GM19438 (cell line): Measurements from ENCODE around the gene SNX25.
"Not testable (repeated sequence)": the region's sequence is repeated elsewhere in the genome, so short reads cannot be mapped to it uniquely, and the experiment has no call there.

ENCODE experiments used
- ATAC-seq: cut with Tn5 transposase; IDR thresholded peaks from one replicate; pipeline ENCODE4 v1.9.1; 2021; ENCODE audit warnings: low read depth; ENCODE audit not compliant: unreplicated experiment

Gene SNX25

DNA sequence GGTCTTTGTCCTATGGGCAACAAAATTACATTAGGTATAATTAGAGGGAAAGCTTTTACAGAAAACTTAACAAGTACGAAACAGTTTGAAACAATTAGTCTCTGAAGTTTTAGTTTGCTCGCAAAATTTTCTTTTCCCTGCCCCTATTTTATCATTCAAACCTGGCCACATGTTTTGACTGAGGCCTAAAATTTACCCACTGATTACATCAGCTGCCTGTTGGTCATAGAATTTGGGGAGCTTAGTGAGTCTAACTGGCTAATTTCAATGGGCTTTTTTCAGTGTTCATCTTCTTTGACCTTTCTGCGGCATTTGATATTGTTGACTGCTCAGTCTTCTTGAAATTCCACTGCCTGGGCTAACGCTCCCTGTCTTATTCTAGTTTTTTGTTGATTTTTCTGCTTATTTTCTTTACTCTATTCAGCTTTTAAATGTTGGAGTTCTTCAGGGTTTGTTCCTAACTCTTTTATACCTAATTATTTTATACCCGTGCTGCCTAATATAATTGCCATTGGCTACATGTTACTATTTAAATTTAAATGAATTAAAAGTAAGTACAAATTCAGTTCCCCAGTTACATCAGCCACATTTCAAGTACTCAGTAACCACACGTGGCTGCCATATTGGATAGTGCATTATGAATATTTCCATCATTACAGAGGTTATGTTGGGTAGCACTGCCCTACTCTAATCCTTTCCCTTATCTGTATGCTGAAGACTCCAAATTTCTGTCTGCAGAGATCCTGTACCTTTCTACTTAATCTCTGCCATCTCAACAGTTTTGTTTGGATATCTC is 87.5 kb downstream of the SNX25 start:
- no peak for ATAC-seq

DNA sequence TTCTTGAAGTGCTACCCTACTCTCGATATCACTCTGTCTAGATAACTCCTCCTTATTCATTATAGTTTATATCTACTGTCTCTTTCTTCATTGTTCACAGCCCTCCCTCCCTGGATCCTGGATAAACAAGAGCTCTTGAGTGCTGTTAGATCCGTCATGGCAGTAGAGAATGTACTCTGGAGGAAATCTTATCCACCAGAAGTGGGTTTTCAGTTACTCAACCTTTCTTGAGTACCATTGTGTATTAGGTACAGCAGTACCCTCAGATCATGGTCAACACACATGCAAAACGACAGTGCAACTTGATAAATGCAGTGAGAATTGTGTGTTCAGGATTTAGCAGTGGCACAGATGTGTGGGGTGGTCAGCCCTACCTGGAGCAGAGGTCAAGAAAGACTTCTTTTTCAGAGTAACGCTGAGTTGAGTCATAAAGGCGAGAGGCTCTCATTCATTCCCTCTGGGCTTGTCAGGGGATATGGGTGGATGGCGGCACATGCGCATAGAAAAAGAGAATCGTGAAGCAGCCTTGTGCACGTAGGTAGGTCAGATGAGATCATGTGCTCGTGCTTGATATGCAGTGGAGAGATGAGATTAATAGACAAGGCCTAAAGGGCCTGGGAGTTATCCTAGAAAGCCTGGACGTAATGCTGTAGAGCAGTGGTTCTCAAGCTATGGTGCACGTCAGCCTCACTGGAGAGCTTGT is 89.5 kb downstream of the SNX25 start:
- no peak for ATAC-seq

DNA sequence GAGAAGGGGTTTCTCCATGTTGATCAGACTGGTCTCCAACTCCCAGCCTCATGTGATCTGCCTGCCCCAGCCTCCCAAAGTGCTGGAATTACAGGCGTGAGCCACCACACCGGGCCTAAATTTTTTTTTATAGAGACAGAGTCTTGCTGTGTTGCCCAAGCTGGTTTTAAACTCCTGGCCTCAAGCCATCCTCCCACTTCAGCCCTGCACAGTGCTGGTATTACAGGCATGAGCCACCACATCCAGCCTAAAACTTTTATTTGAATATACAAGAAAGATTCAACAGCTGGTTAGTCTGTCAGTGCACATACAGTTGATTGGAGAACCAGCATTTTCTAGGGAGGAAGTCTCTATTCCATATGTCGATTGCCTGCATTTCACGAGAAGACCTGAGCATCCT is 95.1 kb downstream of the SNX25 start:
- no peak for ATAC-seq

DNA sequence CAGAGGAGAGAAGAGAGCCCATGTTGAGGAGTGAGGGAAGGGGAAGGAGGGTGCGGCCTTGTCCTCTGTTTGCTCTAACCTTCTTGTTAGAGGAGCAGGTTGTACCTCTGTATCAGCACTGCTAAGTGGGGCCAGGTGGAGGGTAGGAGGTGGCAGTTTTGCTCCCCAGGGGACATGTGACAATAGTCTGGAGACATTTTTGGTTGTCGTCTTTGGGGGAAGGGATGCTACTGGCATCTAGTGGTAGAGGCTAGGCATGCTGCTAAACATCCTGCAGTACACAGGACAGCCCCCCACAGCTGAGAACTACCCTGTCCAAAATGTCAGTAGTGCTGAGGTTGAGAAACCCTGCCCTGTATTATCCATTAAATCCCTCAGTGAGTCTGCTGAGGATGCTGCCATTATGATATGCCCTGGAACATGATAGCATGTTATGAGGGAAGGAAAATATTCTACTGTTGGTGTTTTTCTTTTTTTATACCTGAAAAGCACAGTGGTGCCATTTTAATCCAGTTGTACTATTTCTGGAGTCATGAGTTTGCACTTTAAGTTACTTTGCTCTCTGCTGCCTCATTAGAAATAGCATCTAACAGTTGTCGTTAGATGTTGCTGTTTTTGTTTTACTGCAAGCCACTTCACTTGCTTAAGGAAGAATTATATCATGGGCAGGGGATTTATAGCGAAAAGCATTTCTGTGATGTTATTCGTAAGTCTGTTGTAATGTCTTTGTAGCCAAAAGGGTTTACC is 95.7 kb downstream of the SNX25 start:
- peak; percentile 44 for ATAC-seq

DNA sequence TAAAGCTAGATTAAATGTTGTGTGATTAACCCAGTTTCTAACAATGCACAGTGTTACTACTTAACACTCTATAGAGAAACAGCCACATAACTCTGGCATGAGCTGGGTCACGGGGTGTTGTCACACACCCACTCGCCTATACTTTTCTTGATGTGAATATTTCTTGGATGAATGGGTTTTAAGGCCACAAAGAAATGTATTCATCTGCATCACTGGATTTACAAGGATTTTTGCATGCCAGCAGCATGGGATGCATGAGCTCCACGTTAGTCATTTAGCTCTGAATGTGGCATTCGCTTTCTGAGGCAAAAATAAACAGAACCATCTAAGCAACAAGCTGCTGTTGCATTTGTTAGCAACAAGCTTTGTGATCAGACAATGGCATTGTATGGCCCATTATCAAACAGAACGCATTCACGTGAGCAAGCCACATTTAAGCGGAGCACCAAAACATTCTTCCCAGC is 96.6 kb downstream of the SNX25 start:
- ATAC-seq: no peak

DNA sequence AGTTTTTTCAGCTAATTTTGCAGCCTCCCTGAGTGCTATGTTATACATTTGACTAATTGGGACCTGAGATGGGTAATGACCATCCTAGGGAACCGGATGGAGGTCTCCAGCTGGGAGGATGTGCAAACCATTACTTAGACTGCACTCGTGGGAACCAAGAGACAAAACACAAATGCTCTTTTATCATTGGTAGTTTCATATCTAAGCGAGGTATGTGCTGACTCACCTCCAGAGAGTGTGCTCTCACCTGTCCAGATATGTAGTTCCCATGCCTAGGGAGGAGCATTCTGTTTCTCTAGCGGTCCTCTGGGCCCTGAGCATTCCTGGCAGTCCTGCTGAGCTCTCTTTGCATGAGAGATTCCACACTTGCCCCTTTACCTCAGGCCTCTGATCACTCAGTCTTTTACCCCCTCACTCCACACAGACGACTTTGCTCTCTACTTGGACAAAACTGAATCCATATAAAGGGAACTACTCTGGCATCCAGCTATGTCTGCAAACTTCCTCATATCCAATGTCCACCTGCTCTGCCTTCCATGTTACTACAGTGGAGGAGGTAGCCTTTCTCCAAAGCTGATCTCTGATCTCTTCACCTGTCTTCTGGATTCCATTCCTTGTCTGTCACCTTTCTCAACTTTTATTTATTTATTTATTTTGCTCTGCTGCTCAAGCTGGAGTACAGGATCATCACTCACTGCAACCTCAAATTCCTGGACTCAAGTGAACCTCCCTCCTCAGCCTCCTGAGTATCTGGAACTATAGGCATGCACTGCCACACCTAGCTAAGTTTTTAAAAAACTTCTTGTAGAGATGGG is 97.9 kb downstream of the SNX25 start:
- peak; percentile 69 for ATAC-seq

DNA sequence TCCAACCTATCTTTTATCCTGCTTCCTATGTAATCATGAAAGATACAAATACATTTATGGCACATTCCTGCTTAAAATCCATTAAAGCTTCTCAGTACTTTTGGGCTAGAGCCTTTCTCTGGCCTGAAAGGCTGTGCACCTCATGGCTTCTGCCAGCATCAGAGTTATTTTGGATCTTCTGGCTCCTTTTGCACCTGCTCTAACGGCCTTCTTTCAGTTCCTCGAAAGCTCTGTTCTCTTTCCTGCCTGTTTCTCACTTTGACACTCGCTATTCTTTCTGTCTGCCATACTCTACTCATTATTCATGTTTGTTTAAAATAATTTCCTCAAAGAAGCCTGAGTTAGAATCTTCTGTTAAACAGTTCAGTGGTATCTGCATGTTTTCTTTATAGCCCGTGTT is 100.4 kb downstream of the SNX25 start:
- peak; percentile 43 for ATAC-seq

DNA sequence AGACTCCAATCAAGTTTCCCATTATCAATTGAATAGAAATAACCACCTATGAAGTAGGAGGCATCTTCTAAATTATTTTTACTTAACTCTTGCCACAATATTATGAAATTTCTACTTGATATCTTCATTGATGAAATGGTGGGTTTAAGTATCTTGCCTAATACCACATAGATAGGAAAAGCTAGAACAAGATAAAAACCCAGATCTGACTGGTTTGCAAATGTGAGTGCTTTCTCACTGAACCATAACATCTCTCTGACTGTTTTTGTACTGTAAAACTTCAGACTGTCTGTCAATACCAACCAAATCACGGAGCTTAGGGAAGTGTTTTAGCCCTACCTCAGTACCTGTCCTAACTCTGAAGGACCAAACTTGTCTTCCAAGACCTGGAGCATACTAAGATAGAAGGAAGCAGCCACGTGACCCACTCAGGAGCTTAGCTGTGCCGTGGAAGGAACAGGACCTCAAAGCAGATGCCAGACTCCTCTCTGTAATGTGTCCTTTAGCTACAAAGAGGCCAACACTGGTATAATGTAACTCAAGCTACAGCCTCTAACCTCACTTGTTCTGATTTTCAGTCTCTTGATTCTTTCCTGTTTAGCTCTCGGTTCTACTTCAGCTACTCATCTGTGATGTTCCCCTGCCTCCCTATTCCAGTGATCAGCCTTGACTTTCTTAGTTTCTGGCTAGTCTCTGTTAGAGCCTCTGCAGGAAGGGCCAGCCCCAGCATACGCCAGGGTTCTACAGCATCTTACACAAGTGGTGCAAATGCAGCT is 101.9 kb downstream of the SNX25 start:
- peak; percentile 41 for ATAC-seq

DNA sequence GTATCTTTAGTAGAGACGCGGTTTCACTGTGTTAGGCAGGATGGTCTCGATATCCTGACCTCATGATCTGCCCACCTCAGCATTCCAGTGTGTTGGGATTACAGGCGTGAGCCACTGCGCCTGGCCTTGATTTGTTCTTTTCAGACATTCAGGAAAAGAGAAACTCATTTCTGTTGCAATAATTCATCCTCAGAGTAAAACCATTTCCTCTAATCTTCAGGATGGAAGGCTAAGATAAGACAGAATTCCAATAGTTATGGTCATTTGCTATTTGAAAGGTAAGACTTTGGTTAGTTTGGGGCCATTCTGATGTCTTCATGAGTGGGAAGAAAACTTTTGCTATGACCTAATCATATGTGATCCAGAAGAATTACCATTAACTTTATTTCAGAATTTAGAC is 103.3 kb downstream of the SNX25 start:
- no peak for ATAC-seq

DNA sequence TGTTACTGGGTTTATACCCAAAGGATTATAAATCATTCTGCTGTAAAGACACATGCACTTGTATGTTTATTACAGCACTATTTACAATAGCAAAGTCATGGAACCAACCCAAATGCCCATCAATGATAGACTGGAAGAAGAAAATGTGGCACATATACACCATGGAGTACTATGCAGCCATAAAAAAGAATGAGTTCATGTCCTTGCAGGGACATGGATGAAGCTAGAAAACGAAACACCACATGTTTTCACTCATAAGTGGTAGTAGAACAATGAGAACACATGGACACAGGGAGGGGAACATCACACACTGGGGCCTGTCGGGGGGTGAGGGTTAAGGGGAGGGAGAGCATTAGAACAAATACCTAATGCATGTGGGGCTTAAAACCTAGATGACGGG is 108.1 kb downstream of the SNX25 start:
- ATAC-seq: not testable (repeated sequence)

DNA sequence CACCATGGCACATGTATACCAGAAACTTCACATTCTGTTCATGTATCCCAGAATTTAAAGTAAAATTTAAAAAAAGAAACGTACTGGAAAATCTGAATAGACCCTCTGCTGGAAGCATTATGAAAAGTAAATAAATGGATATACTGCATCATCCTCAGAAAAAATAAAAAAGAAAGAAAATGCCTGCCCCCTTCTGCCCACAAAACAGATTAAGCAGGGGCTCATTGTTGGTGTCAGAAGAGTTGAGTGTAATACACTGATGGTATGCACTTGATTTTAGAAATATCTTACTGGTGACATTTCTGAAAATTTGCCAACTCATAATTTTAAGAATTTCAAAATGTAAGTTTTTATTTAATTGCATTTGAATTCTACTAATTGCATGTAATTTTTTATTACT is 108.5 kb downstream of the SNX25 start:
- ATAC-seq: no peak

DNA sequence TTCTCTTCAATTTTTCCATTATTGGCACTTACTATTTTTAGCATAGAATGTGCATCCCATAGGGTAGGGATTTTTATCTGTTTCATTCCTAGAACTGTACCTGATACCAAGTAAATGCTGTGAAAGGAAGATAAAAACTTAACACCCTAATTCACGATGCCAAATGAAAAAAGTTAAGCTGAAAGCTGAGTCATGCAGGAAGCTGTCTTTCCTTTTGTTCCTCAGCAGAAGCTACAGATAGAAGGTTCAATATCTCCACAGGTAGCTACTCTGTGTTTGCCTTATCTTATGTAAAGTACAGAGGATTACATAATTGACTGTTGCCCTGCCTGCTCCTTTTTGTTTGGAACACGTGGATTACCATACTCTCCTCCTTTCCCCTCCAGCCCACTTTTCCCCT is 109.3 kb downstream of the SNX25 start:
- ATAC-seq: no peak

DNA sequence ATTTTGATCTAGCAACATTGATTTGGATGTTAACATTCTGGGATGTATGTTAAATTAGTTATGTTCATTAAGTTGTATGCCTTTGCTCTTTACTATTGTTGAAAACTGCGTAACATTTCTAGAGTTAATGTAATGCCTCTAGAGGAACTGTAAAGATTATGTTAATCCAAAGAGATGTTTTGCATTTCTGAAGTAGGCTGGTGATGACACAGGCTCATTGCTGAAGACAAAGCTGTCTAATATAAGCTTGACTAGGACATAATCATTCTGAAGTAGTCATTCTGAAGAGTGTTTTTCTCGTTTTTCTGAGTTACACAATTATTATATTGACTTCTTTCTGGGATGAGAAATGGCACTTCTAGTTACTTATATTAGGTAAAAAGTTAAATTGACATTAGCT is 113.4 kb downstream of the SNX25 start:
- ATAC-seq: no peak

DNA sequence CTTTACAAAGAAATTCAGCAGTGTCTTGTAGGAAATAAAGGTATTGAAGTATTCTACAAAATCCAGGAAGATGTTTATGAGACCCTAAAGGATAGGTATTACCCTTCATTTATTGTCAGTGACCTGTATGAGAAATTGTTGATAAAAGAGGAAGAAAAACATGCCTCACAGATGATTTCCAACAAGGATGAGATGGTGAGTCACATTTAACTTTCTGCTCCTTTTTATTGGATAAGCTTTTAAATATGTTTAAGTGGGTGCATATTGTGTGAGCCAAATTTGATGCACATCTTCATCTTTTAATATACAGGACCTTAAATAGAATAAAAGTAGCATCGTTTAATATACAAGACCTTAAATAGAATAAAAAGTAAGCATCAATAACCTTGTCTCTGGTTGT is 114.2 kb downstream of the SNX25 start:
- ATAC-seq: no peak

DNA sequence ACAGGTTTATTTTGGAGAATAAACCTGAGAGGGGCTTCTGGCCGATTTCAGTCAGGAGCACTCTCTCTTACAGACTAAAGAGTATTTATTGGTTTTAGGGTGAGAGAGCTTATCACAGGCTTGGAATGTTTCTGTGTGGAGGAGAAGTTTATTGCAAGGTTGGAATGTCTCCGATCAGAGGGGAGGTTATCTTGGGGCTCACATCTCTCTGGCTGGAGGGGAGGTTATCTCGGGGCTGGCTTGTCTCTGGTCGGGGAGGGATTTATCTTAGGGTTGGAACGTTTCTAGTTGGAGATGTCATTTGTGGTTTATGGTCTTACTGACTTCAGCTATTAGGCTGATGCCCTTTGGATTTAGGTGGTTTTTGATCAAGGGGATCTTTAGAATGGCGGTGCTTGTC is 115.0 kb downstream of the SNX25 start:
- ATAC-seq: not testable (repeated sequence)

DNA sequence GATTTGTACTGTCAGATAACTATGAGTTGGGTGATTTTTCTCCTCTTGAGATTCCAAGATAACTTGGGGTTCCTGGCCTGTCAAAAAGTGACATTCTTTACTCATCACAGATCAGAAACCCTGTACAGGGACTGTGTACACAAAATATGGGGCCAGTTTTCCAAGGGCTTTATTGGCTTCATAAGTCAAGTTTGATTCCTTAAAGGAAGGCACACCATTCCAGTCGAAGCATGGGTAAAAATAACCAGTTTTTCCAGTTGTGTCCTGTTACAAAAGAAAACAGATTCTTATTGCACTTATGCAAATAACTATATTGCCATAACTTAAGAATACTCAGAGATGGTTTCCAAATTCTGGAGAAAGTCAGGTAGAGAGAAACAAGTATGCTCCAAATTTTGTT is 116.3 kb downstream of the SNX25 start:
- not testable (repeated sequence) for ATAC-seq

DNA sequence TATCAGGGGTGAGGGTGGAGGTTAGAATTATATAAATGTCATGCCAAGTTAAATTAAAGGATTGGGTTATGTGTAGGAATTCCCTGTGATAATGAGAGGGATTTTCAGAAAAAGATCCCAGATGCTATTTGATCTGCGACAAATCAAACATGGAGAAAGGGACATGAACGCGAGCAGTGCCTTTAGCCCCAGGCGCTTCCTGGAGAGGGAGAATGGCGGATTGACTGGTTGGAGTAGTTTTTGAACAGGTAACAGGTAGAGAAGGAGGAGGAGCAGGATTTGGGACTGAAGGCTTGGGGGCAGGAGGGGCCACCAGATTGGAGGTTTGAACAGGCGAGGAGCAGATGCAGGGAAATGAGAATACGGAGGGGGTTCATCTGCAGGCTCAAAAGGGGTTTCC is 119.2 kb downstream of the SNX25 start:
- ATAC-seq: no peak

DNA sequence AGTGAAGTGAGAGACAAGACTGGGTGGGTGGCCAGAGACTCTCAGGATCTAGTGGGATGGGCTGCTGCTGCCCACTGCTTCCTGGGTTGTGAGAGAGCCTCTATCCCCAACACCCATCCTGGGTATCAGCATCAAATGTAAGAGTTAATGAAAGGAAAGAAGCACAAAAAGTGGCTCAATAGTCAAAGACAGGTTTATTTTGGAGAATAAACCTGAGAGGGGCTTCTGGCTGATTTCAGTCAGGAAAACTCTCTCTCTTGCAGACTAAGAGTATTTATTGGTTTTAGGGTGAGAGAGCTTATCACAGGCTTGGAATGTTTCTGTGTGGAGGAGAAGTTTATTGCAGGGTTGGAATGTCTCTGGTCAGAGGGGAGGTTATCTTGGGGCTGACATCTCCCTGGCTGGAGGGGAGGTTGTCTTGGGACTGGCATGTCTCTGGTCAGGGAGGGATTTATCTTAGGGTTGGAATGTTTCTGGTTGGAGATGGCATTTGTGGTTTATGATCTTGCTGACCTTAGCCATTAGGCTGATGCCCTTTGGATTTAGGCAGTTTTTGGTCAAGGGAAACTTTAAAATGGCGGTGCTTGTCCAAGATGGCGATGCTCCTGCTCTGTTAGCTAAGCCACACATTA is 120.6 kb downstream of the SNX25 start:
- not testable (repeated sequence) for ATAC-seq
